Measurements from ENCODE around the gene INPP5D.
"Not testable (repeated sequence)": the region's sequence is repeated elsewhere in the genome, so short reads cannot be mapped to it uniquely, and the experiment has no call there.

The INPP5D gene

GRCh38 chr2:233174137-233174536 lies 114.0 kb downstream of the INPP5D start:
- no peak for DNase-seq (ENCODE audit: low spot score)

DNA sequence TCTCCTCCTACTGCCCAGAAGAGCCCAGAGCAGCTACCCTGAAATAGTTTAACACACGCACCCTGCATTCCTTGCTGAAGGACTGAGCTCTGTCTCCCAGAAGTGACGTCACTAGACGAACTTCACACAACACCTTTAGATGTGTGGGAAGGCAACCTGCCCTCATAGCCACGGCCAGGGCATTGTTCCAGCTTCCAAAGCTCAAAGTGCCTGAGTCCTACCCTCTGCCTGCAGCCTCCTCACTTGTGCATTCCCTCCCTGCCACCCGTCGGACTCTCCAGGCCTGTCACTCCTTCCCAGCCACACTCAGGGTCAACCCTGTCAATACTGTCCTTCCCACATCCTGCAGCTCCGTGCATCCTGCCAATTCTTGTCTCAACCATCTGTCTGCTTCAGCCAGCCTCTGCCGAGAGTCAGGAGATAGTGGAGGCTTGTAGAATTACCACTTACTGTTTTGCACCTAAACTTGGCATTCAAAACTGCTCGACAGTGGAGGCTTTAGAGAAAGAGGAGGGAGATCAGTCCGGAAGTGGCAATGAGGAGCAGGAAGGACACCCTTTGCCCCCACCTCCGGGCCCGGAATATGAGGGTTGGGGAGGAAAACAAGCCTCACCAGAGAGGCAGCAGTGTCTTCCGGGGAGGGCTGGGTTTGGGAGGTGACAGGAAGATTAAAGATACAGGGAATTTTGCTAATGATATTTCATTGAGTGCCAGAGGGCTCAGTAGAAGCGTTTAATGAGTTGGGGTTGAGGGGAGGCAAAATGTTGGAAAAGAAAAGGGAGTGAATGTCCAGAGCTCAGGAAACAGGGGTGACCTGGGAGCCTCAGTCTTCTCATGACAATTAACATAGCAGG lies 119.1 kb downstream of the INPP5D start:
- DNase-seq (ENCODE audit: low spot score), result no peak

DNA sequence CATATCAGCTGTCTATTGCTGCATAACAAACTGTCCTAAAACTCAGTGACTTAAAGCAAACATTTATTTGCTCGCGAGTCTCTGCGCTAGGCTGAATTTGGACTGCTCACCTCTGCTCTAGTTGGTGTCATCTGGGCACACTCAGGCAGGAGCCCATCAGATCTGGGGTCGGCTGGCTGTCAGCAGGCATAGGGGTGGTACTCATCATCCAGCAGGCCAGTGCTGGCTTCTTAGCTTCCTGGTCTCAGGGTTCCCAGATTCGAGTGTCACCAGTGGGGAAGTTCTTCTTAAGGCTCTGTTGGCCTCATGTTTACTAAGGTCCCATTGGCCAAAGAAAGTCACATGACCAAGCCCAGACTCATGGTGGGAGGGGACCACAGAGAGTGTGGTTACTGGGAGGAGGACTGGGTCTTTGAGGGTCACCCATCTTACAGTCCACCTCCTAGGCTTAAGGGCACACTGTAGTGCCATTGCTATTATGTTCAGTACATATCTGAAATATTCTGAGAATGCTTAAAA lies 119.8 kb downstream of the INPP5D start:
- DNase-seq (ENCODE audit: low spot score), result no peak

DNA sequence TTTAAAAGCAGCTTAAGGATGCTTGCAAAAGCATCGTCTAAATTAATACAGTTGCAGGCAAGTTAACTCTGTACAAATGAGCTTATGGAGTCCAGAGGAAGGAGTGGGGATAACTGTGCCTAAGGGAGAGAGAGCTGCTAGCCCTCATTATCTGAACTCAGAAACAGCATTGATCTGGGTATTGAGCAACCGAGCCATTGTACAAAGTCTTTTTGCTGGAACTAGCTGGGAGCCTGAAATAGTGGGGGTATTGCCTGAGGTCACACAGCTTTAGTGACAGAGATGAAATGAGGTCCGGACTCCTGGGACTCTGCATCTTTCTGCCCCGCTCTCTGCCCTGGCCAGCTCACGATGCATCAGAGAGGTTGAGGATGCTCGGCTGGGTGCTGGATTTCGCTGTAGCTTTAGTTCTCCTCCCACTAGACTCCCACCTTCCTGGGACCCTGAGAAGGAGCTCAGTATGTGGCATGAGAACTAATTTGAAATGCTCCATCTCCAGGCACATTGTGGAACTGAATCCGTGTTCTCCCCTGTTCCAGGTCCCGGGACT lies 123.8 kb downstream of the INPP5D start:
- DNase-seq (ENCODE audit: low spot score), result no peak

DNA sequence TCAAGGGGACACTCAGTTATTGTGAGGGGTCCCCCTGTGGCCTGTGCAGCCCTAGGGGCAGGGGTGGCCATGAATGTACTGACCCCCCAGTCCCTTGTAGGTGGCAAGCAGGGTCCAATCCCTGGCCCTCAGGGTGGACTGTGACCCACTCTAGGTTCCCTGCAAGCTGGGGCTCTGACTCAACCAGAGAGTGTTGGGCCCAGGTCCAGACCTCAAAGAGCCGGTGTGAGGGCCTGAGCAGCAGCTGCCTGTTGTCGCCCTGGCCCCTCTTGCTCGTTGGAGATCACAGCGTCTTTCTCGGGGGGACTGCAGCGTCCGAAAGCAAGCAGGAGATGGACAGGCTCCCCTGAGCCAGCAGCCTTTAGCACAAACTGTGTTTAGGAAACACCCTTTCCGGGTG lies 124.5 kb downstream of the INPP5D start:
- DNase-seq (ENCODE audit: low spot score), result no peak

GRCh38 chr2:233185330-233185729 lies 125.2 kb downstream of the INPP5D start:
- no peak for DNase-seq (ENCODE audit: low spot score)

DNA sequence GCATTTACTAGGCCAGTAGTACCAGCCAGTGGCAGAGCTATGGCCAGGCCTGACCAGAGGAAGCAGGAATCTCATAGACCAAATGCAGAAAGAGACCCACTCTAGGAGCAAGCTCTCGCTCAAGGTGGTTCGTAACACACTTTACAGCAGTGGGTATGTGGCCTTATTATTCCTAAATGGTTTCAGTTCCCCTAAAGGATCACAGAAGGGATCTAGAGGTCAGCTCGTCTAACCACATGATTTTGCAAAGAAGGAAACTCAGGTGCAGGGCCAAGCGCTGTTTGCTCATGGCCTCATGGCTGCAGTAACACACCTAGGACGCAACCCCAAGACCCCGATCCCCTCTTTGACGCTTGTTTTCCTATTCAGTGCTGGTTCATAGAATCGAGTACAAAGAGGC lies 125.8 kb downstream of the INPP5D start:
- DNase-seq (ENCODE audit: low spot score), result no peak

DNA sequence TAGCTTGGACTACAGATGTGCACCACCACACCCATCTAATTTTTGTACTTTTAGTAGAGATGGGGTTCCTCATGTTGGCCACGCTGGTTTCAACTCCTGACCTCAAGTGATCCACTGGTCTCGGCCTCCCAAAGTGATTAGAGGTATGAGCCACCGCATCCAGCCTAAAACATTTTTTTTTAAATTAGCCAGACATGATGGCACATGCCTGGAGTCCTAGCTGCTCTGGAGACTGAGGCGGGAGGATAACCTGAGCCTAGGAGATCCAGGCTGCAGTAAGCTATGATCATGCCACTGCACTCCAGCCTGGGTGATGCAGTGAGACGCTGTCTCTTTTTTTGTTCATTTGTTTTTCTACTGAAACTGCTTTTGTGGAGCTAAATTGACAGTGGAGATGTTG lies 126.7 kb downstream of the INPP5D start:
- no peak for DNase-seq (ENCODE audit: low spot score)

- DNase-seq (ENCODE audit: low spot score), result no peak
Observed at GRCh38 chr2:233189025-233189424, 128.9 kb downstream of the INPP5D start.

DNA sequence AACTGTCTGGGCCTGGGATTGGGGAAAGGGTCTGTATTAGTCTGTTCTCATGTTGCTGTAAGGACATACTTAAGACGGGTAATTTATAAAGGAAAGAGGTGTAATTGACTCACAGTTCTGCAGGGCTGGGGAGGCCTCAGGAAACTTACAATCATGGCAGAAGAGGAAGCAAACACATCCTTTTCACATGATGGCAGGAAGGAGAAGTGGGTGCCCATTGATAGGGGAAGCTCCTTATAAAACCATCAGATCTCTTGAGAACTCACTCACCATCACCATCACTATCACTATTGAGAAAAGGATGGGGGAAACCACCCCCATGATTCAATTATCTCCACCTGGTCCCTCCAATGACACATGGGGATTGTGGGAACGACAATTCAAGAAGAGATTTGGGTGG lies 130.9 kb downstream of the INPP5D start:
- not testable (repeated sequence) for DNase-seq (ENCODE audit: low spot score)

GRCh38 chr2:233193738-233194137 lies 133.6 kb downstream of the INPP5D start:
- no peak for DNase-seq (ENCODE audit: low spot score)

DNA sequence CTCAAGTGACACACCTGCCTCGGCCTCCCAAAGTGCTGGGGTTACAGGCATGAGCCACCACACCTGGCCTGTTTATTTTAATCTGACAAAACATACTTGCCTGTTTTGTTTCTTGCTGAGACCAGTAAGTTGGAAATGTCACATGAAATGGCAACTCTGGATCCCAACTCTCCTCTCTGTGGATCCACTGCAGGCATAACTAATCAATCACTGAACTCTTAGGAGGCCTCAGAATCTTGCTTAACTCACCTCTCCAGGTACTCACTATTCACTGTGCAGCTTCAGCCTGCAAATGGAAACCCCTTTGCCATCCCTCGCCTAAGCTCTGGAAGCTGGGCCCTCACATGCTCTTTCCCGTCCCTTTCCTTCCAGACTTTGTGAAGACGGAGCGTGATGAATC lies 134.9 kb downstream of the INPP5D start:
- no peak for DNase-seq (ENCODE audit: low spot score)

DNA sequence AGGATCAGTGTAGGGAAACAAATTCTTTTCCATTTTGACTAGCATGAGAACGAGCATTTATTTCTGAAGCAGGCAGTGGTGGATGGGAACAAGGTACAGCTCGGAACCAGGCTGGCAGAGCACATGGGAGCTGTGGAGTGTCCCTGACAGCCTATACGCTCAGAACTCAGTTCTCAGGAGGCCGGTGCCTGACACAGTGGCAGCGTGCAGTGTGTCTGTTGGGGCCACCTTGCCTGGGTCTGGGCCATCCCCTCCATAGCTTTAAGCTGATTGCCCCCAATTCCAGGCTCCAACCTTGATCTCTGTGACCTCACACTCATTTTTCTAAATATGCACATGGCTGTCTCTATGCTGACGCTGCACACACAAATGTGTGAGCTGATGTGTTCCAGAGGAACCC lies 136.9 kb downstream of the INPP5D start:
- DNase-seq (ENCODE audit: low spot score), result no peak

DNA sequence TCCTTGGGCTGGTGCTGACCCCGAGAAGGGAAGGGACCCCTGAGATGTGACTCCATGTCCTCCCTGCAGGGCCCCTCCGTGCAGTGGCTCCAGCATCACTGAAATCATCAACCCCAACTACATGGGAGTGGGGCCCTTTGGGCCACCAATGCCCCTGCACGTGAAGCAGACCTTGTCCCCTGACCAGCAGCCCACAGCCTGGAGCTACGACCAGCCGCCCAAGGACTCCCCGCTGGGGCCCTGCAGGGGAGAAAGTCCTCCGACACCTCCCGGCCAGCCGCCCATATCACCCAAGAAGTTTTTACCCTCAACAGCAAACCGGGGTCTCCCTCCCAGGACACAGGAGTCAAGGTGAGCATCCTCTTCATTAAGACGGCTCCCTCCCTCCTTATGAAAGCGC lies 137.9 kb downstream of the INPP5D start:
- no peak for DNase-seq (ENCODE audit: low spot score)

- no peak for DNase-seq (ENCODE audit: low spot score)
Observed at GRCh38 chr2:233199870-233200269, 139.7 kb downstream of the INPP5D start.

GRCh38 chr2:233200790-233201189 lies 140.6 kb downstream of the INPP5D start:
- DNase-seq (ENCODE audit: low spot score), result not testable (repeated sequence)

GRCh38 chr2:233201258-233202013 lies 141.3 kb downstream of the INPP5D start:
- DNase-seq (ENCODE audit: low spot score), result no peak

- no peak for DNase-seq (ENCODE audit: low spot score)
Observed at GRCh38 chr2:233202531-233202944, 142.4 kb downstream of the INPP5D start.

- no peak for DNase-seq (ENCODE audit: low spot score)
Observed at GRCh38 chr2:233203060-233203459, 142.9 kb downstream of the INPP5D start.

GRCh38 chr2:233204286-233204936 lies 144.3 kb downstream of the INPP5D start:
- DNase-seq (ENCODE audit: low spot score), result no peak

DNA sequence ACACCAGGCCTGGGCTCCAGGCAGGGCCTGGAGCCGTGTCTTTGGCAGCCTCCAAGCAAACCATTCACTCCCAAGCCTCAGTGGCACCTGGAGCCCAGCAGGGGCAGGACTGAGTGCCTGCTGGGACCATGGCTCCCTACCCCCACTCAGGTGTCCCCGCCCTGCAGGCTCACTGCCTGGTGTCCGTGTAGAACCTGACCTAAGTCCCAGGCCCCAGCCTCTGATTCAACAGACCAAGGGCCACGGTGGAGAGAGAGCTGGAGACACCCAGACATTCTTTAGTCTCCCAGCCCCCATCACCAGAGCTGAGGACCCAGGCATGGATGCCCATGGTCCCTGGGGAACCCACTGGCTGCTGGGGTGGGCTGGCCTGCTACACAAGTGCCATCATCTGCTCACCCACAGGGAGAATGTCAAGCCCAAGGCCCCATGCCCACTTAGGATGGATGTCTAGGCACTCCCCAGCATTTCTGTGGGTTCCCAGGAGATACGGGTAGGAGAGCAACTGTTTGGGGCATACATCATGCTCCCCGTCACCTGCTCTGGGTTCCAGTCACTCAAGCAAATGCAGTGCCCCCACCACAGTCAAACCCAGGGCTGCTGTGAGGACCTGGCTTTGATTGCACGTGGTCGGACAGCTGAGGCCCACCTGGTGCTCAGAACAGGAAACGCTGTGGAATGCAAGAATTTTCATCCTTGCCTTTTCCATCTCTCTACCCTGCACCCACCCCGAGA lies 148.4 kb downstream of the INPP5D start:
- DNase-seq (ENCODE audit: low spot score), result no peak

GRCh38 chr2:233209117-233209532 lies 149.0 kb downstream of the INPP5D start:
- DNase-seq (ENCODE audit: low spot score), result no peak

All from iPS-NIHi11 (cell line).